Hematopoietic multipotent progenitor cell (in vitro differentiated cells): Measurements from ENCODE around the gene TATDN3. TPM values are rescaled to one million over a fixed set of nuclear protein-coding genes. Genes with fewer than 3 reads are reported as not detected.

ENCODE experiments used
- small RNA-seq: library from RNA; depleted of rRNA; stranded (forward); fragments of <200 nt; gene quantifications from one replicate; pipeline ENCODE3, GENCODE V24; 2012
- total RNA-seq: library from RNA; depleted of rRNA; stranded (reverse); fragments of >200 nt; gene quantifications from one replicate; pipeline ENCODE4 v1.2.3, GENCODE V29; 2012

TATDN3 gene
- total RNA-seq, 1 donor = 7.8 TPM

Small RNA genes within 50 kb of the gene (small RNA-seq; reads per million reads assigned to genes)
- gene AC104333.1 (not detected), gene AC104333.2 (not detected)

Other genes starting within 250 kb of the TATDN3 start
- gene ATF3, start 183.1 kb upstream of the TATDN3 start, total RNA-seq = 45.0 TPM
- gene BATF3, start 92.1 kb upstream of the TATDN3 start, total RNA-seq = 3.2 TPM
- gene NSL1, start 117 bp upstream of the TATDN3 start, total RNA-seq = 43.9 TPM
- gene SPATA45, start 55.8 kb downstream of the TATDN3 start, total RNA-seq = not detected
- 18.3 TPM for gene FLVCR1, start 66.4 kb downstream of the TATDN3 start, total RNA-seq
- 0.81 TPM for gene VASH2, start 158.6 kb downstream of the TATDN3 start, total RNA-seq
- gene ANGEL2, start 224.0 kb downstream of the TATDN3 start, total RNA-seq = 39.9 TPM